Measurements from ENCODE around the gene TCF15. TPM values are rescaled to one million over a fixed set of nuclear protein-coding genes. Genes with fewer than 3 reads are reported as not detected.
"Not testable (repeated sequence)": the region's sequence is repeated elsewhere in the genome, so short reads cannot be mapped to it uniquely, and the experiment has no call there.

Gene TCF15
- polyA plus RNA-seq, 10 donors: 2.8 to 5.3 (median 3.8) TPM

- DNase-seq: no peak
Measured at GRCh38 chr20:644692-645317, 34.7 kb upstream of the TCF15 start.

- peak in 2 of 3 donors; percentile 55 to 88 for DNase-seq
Measured at GRCh38 chr20:642398-643174, 32.5 kb upstream of the TCF15 start.

DNA sequence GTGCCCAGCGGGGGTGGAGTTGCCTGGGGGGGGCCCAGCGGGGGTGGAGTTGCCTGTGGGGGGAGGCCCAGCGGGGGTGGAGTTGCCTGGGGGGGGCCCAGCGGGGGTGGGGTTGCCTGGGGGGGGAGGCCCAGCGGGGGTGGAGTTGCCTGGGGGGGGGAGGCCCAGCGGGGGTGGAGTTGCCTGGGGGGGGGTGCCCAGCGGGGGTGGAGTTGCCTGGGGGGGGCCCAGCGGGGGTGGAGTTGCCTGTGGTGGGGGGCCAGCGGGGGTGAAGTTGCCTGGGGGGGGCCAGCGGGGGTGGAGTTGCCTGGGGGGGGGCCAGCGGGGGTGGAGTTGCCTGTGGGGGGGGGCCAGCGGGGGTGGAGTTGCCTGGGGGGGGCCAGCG lies 31.9 kb upstream of the TCF15 start:
- DNase-seq: not testable (repeated sequence)

GRCh38 chr20:641516-641875 lies 31.4 kb upstream of the TCF15 start:
- peak in 1 of 3 donors; percentile 52 for DNase-seq

GRCh38 chr20:640674-641515 lies 30.8 kb upstream of the TCF15 start:
- no peak for DNase-seq

DNA sequence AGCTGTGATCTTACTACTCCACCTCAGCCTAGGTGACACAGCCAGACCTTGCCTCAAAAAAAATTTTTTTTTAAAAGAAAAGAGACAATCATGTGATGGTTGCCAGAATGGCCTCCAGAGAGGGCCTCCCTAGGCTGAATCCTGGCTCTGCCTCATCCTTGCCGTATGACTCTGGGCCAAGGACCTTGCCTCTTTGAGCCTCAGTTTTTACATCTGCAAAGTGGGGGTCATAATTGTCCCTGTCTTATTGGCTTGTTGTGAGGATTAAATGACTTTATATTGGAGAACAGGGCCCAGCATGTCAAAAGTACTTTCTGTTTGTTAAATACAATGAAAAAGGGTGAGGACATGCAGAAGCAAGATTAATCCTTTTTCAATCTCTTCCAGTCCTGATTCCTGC lies 28.5 kb upstream of the TCF15 start:
- no peak for DNase-seq

- DNase-seq: no peak
Measured at GRCh38 chr20:637559-637958, 27.4 kb upstream of the TCF15 start.

GRCh38 chr20:635893-636338 lies 25.8 kb upstream of the TCF15 start:
- no peak for DNase-seq

GRCh38 chr20:635028-635892 lies 25.2 kb upstream of the TCF15 start:
- no peak for DNase-seq

DNA sequence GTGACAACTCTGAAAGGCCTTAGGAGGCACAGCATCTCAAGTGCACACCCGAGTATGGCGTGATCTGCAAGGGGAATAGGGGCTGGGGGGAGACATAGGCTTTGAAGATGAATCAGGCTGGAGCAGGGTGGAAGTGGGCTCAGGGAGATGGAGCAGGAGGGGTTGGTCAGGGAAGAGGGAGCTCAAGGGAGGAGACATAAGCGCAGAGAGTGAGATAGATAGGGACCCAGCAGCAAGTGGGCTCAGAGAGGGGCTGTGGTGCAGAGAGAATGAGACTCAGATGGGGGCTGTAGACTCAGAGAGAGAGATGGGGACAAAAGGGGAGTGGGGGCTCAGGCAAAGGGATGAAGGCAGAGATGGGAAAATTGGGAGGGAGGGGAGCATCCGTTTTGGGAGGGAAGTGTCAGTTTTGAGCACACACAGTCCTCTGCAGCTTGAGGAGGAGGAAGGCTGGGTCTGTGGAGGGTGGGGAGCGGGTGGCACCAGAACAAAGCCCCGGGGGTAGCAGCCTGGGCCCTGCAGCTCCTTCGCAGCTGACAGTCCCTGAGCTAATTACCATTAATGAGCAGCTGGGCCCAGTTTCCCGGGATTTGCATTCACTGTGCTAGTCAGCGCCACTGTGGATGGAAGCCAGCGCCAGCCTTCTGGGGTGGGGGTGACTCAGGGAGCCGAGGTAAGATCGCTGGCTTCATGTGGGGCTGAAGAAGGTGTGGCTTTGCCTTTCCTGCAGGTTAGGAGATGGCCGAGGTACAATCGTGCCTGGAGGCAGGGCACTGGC lies 24.2 kb upstream of the TCF15 start:
- no peak for DNase-seq

- DNase-seq: no peak
Measured at GRCh38 chr20:631101-631500, 21.0 kb upstream of the TCF15 start.

GRCh38 chr20:626579-626978 lies 16.5 kb upstream of the TCF15 start:
- no peak for DNase-seq

- no peak for DNase-seq
Measured at GRCh38 chr20:625360-625932, 15.3 kb upstream of the TCF15 start.

DNA sequence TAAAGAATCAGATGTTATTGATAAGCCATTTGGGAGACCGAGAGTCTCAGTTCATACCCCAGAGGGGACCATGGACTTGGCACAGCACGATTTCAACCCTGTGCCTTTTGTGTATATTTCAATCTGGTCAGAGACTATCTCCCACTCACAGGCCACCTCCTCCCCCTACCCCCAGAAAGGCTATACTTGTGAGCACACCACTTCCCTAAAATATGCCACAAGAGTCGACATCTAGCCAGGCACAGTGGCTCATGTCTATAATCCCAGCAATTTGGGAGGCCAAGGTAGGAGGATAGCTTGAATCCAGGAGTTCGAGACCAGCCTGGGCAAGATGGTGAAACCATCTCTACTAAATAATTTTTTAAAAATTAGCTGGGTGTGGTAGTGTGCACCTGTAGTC lies 13.6 kb upstream of the TCF15 start:
- DNase-seq: no peak

GRCh38 chr20:623021-623420 lies 12.9 kb upstream of the TCF15 start:
- DNase-seq: no peak

DNA sequence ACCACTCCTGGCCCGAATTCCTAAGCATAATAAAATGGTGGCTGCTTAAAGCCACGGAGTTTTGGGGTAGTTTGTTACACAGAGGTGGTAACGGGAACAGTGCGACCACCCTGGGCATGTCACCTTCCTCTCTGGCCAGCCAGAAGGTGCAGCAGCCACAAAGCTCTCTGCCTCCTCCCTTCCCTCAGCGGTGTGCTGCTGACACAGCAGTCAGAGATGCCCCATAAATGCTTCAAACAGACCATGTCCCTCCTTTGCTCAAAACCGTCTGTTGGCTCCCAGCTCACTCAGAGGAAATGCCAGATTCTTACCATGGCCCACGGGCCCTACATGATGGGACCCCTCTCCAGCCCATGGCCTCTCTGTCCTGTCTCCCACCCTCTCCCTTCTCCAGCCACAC lies 12.1 kb upstream of the TCF15 start:
- no peak for DNase-seq

GRCh38 chr20:621125-621756 lies 11.1 kb upstream of the TCF15 start:
- no peak for DNase-seq

GRCh38 chr20:620246-620645 lies 10.1 kb upstream of the TCF15 start:
- no peak for DNase-seq

DNA sequence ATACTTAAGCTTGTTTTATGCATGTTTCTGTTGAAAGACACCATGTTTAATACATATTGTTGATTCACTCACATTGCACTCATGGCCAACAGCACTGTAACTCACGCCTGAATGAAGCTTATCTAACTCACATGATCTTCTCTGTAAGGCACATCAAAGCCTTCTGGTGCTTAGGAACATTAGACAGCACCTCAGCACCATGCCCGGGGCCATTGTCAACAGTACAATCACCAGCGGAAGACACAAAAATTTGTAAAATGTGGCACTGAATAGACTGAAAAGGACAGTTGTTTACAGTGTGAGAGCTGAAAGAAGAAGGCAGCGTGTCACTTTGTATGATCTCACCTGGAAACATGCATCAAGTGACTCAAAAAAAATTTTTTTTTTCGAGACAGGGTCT lies 8.9 kb upstream of the TCF15 start:
- no peak for DNase-seq

Measured in muscle of back (tissue), 11 donors.